Measurements from ENCODE around the gene CA12. TPM values are rescaled to one million over a fixed set of nuclear protein-coding genes. Genes with fewer than 3 reads are reported as not detected.

Gene CA12
- total and polyA plus RNA-seq, 2 donors (not counting 1 experiment from before 2014, with no cell fraction given): not detected

- POLR2A ChIA-PET: no interaction called here
- Histone ChIP-seq H3K9ac (ENCODE audit: low read length) (no peak overlapping the region), H2AFZ (ENCODE audit: insufficient read depth, low read depth, low read length, poor library complexity, severe bottlenecking) (no peak overlapping the region), H3K4me1 (ENCODE audit: control insufficient read depth in 2 of 2, insufficient read depth in 2 of 2, low read length in 2 of 2) (no peaks in the 10 kb centered on the region), H3K27me3 (replicated peaks in 1 of 4; ENCODE audit: control extremely low read depth in 1 of 4, control insufficient read depth in 3 of 4, insufficient read depth in 4 of 4, low read length in 3 of 4) (no peaks in the 10 kb centered on the region), H3K4me3 (ENCODE audit: control extremely low read depth in 1 of 5, extremely low read depth in 1 of 5, insufficient read depth in 1 of 5, low read depth in 2 of 5, low read length in 4 of 5) (no peak overlapping the region), H3K27ac (ENCODE audit: low read length in 2 of 2) (no peak overlapping the region), H3K9me3 (ENCODE audit: control extremely low read depth in 1 of 3, control insufficient read depth in 2 of 3, insufficient read depth in 1 of 3, low read length in 2 of 3) (no peaks in the 10 kb centered on the region), H3K79me2 (ENCODE audit: control insufficient read depth, insufficient read depth, low read length) (no peaks in the 10 kb centered on the region), H3K4me2 (replicated peaks; ENCODE audit: low read depth, low read length, poor library complexity, severe bottlenecking) (no peak overlapping the region), H4K20me1 (ENCODE audit: control insufficient read depth, insufficient read depth, low read length, poor library complexity, severe bottlenecking) (no peaks in the 10 kb centered on the region), H3K36me3 (replicated peaks in 1 of 2; ENCODE audit: control extremely low read depth in 1 of 2, control insufficient read depth in 1 of 2, extremely low read depth in 1 of 2, insufficient read depth in 2 of 2, low read length in 1 of 2) (no peaks in the 10 kb centered on the region)
- Mint-ChIP-seq H3K9me3 (ENCODE audit: insufficient read depth) (no peaks in the 10 kb centered on the region), H3K4me3 (no peak overlapping the region), H3K27ac (no peak overlapping the region), H3K27me3 (no peaks in the 10 kb centered on the region), H3K4me1 (no peaks in the 10 kb centered on the region)
- intact Hi-C loops (cut with micrococcal nuclease): no loop called here
- ATAC-seq (ENCODE audit: low read depth) (no peak), DNase-seq (no peak)
- CTCF ChIA-PET: no interaction called here
- no peak for TF ChIP-seq EZH2 (IDR thresholded peaks at IDR 0.05; ENCODE audit: borderline replicate concordance, insufficient read depth, low read depth, low read length, poor library complexity, severe bottlenecking)
- TF ChIP-seq, protein P1, sequence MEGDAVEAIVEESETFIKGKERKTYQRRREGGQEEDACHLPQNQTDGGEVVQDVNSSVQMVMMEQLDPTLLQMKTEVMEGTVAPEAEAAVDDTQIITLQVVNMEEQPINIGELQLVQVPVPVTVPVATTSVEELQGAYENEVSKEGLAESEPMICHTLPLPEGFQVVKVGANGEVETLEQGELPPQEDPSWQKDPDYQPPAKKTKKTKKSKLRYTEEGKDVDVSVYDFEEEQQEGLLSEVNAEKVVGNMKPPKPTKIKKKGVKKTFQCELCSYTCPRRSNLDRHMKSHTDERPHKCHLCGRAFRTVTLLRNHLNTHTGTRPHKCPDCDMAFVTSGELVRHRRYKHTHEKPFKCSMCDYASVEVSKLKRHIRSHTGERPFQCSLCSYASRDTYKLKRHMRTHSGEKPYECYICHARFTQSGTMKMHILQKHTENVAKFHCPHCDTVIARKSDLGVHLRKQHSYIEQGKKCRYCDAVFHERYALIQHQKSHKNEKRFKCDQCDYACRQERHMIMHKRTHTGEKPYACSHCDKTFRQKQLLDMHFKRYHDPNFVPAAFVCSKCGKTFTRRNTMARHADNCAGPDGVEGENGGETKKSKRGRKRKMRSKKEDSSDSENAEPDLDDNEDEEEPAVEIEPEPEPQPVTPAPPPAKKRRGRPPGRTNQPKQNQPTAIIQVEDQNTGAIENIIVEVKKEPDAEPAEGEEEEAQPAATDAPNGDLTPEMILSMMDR (IDR thresholded peaks at IDR 0.05): no peak
- 100% methylated on average over 1 of the region's 4 CpGs for WGBS (ENCODE audit: insufficient coverage)
These were observed 44.6 kb downstream of the CA12 start for GRCh38 chr15:63337046-63337445.

DNA sequence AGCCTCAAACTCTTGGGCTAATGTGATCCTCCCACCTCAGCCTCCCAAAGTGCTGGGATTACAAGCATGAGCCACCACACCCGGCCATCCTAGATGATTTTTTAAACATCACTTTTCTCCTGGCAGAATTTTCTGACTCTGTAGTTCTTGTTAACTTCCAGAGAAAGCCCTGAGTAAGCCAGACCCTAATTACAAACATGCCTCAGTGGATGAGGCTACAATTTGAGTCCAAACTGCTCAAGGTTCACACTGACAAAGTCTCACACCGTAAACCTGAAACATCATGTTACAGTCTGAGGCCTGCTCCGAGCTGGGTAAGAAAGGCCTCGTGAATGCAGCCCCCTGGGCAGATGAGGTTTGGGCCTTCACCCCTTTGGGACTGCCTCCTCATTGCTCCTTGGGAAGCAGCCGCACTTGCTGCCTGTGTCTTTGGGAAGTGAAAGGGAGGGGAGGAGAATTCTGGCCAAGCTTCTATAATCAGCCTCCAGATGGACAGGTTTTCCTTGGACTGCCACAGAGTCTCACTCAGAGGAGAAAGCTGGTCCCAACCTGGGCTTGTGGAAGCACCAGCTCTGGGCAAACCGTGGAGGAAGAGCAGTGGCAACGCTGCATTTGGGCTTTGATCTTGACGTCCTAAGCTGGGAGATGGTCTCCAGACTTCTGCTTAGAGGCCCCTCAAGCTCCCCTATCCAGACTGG is 46.0 kb downstream of the CA12 start:
- no peak overlapping the region for H3K4me3 ChIP-seq (ENCODE audit: control extremely low read depth in 1 of 5, extremely low read depth in 1 of 5, insufficient read depth in 1 of 5, low read depth in 2 of 5, low read length in 4 of 5)
- ATAC-seq (ENCODE audit: low read depth): no peak
- no peak overlapping the region for H2AFZ ChIP-seq (ENCODE audit: insufficient read depth, low read depth, low read length, poor library complexity, severe bottlenecking)
- H3K4me3 Mint-ChIP-seq: no peak overlapping the region
- TF ChIP-seq, protein P1 (IDR thresholded peaks at IDR 0.05): no peak
- no peak for TF ChIP-seq EZH2 (IDR thresholded peaks at IDR 0.05; ENCODE audit: borderline replicate concordance, insufficient read depth, low read depth, low read length, poor library complexity, severe bottlenecking)
- H3K27me3 ChIP-seq (replicated peaks in 1 of 4; ENCODE audit: control extremely low read depth in 1 of 4, control insufficient read depth in 3 of 4, insufficient read depth in 4 of 4, low read length in 3 of 4): no peaks in the 10 kb centered on the region
- H3K27ac ChIP-seq (ENCODE audit: low read length in 2 of 2): no peak overlapping the region
- H3K27ac Mint-ChIP-seq: no peak overlapping the region
- no peak for DNase-seq
- H3K4me2 ChIP-seq (replicated peaks; ENCODE audit: low read depth, low read length, poor library complexity, severe bottlenecking): no peak overlapping the region
- CTCF ChIA-PET: no interaction called here
- no peak overlapping the region for H3K9ac ChIP-seq (ENCODE audit: low read length)
- H3K79me2 ChIP-seq (ENCODE audit: control insufficient read depth, insufficient read depth, low read length): no peaks in the 10 kb centered on the region
- H3K9me3 ChIP-seq (ENCODE audit: control extremely low read depth in 1 of 3, control insufficient read depth in 2 of 3, insufficient read depth in 1 of 3, low read length in 2 of 3): no peaks in the 10 kb centered on the region
- WGBS (ENCODE audit: insufficient coverage): 88% methylated on average over 7 of the region's 8 CpGs
- no peaks in the 10 kb centered on the region for H3K4me1 Mint-ChIP-seq
- no peaks in the 10 kb centered on the region for H3K36me3 ChIP-seq (replicated peaks in 1 of 2; ENCODE audit: control extremely low read depth in 1 of 2, control insufficient read depth in 1 of 2, extremely low read depth in 1 of 2, insufficient read depth in 2 of 2, low read length in 1 of 2)
- no peaks in the 10 kb centered on the region for H3K27me3 Mint-ChIP-seq
- H4K20me1 ChIP-seq (ENCODE audit: control insufficient read depth, insufficient read depth, low read length, poor library complexity, severe bottlenecking): no peaks in the 10 kb centered on the region
- no peaks in the 10 kb centered on the region for H3K9me3 Mint-ChIP-seq (ENCODE audit: insufficient read depth)
- POLR2A ChIA-PET: no interaction called here
- no peaks in the 10 kb centered on the region for H3K4me1 ChIP-seq (ENCODE audit: control insufficient read depth in 2 of 2, insufficient read depth in 2 of 2, low read length in 2 of 2)
- intact Hi-C loops (cut with micrococcal nuclease): no loop called here
